Measurements from ENCODE around the gene STKLD1. TPM values are rescaled to one million over a fixed set of nuclear protein-coding genes. Genes with fewer than 3 reads are reported as not detected.

STKLD1 gene
- polyA plus RNA-seq, 2 of the 4 experiments (the other 2 are of a cell fraction), result 1.1 to 1.2 TPM

DNA sequence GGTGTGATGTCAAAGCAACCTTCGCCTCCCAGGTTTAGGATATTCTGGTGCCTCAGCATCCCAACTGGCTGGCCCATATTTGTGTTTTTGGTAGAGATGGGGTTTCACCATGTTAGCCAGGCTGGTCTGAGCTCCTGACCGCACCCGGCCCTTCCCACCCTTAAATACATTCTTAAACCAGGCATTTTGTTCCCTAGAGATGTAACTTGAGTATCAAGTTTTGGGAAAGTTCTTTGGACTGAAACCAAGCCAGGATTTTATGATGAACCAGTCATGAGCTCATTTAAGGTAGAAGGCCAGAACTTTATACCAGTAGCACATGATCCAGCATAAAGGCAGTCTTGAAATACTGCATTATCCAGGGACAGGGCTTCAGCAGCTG, 24.6 kb upstream of the STKLD1 start:
- CTCF ChIA-PET, result interaction anchor here (0.7 to 1.7 kb wide), 9 partner anchors 9 to 166 kb away, joined by 3 to 8 read pairs (median 3); no protein-coding TSS in a partner anchor
- Histone ChIP-seq H3K27ac (no peak overlapping the region), H3K4me1 (peaks cover 22% of the 10 kb centered on the region), H3K4me3 (no peak overlapping the region), H3K9me3 (no peaks in the 10 kb centered on the region), H3K4me2 (no peak overlapping the region)
- DNase-seq (ENCODE audit: low read depth in 1 of 2, low spot score in 1 of 2), result no peak
- POLR2A ChIA-PET, result interaction anchor here (0.5 to 0.7 kb wide), 2 partner anchors 14 to 321 kb away, joined by 3 read pairs; no protein-coding TSS in a partner anchor
- WGBS (ENCODE audit: missing lambda C conversion rate), result 92% methylated on average over 3 of the region's 3 CpGs
- FAIRE-seq, result no peak
- ATAC-seq, result no peak
- TF ChIP-seq RFX5 (IDR thresholded peaks at IDR 0.05), result no peak
- TF ChIP-seq, protein P1, sequence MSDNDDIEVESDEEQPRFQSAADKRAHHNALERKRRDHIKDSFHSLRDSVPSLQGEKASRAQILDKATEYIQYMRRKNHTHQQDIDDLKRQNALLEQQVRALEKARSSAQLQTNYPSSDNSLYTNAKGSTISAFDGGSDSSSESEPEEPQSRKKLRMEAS (IDR thresholded peaks at IDR 0.05), result 0 out of 2 replicates have a peak, but pooled peaks have one; percentile 2

DNA sequence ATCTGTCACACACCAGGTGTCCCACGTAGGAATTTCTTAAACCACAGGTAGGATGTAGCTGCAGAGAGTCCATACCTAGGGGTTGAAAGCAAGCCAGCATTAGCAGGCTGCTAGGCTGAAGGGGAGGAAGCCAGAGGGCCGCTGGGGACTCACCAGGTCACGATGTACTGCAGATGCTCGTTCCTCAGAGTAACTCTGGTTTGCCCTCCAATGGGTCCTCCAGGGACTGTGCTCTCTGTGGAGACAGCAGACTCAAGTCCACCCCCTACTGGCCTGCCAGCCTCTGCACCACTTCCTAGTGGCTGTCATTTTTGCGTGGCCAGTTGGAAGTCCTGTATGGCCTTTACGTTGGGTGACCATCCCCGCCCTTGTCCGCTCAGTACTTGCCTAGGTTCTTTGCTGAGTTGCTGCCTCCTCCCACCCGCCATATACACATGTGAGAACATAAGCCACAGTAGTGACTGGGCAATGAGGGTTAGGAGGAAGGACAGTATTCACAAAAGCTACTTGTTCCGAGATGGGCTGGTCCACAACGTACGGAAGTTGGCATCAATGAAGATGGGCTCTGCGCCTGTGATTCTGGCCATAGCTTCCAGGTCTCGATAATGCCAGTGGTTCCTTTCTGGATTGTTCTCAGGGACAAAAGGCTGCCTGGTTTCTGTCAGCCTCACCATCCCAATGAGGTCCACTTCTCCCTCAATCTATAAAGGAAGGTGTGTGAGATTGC, 24.1 kb upstream of the STKLD1 start:
- H3K4me1 ChIP-seq, result peaks cover 19% of the 10 kb centered on the region; the same call in 2 of the 3 replicates
- peak; percentile 72 to 83 for DNase-seq (ENCODE audit: low read depth in 1 of 2, low spot score in 1 of 2)
- WGBS (ENCODE audit: missing lambda C conversion rate), result 83% methylated on average over 14 of the region's 14 CpGs
- H3K4me3 ChIP-seq, result no peak overlapping the region
- POLR2A ChIA-PET, result interaction anchor here (0.7 kb wide), 1 partner anchor 14 kb away, joined by 3 read pairs; no protein-coding TSS in a partner anchor
- no peak for TF ChIP-seq SMC3 (IDR thresholded peaks at IDR 0.05)
- TF ChIP-seq, protein P2, sequence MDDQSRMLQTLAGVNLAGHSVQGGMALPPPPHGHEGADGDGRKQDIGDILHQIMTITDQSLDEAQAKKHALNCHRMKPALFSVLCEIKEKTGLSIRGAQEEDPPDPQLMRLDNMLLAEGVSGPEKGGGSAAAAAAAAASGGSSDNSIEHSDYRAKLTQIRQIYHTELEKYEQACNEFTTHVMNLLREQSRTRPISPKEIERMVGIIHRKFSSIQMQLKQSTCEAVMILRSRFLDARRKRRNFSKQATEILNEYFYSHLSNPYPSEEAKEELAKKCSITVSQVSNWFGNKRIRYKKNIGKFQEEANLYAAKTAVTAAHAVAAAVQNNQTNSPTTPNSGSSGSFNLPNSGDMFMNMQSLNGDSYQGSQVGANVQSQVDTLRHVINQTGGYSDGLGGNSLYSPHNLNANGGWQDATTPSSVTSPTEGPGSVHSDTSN (IDR thresholded peaks at IDR 0.05), result peak; percentile 70; the same call in 1 of the 2 replicates
- no peak for TF ChIP-seq ESRRA (IDR thresholded peaks at IDR 0.05; ENCODE audit: borderline replicate concordance, low read length)
- no peak; the same call in 1 of the 2 replicates for TF ChIP-seq NFE2L2 (conservative IDR thresholded peaks at IDR 0.05; ENCODE audit: low read length)
- TF ChIP-seq POLR2A (IDR thresholded peaks at IDR 0.05; ENCODE audit: low read length), result no peak
- TF ChIP-seq ZSCAN20 (CRISPR knock-in tag; IDR thresholded peaks at IDR 0.05), result no peak
- no peak for TF ChIP-seq FOXS1 (CRISPR knock-in tag; IDR thresholded peaks at IDR 0.05)
- TF ChIP-seq CBX8 (IDR thresholded peaks at IDR 0.05), result no peak
- no peak for TF ChIP-seq EP300 (IDR thresholded peaks at IDR 0.05)
- TF ChIP-seq, protein P1 (IDR thresholded peaks at IDR 0.05), result peak; percentile 29; the same call in 1 of the 2 replicates
- no peak for TF ChIP-seq RNF2 (IDR thresholded peaks at IDR 0.05; ENCODE audit: borderline replicate concordance, low read depth)
- peak; percentile 14; the same call in 1 of the 2 replicates for TF ChIP-seq TP53 (CRISPR knock-in tag; IDR thresholded peaks at IDR 0.05)
- TF ChIP-seq NR3C1 (IDR thresholded peaks at IDR 0.05), result no peak
- TF ChIP-seq NPAS2 (CRISPR knock-in tag; IDR thresholded peaks at IDR 0.05; ENCODE audit: borderline replicate concordance), result no peak
- no peak for TF ChIP-seq CHD4 (IDR thresholded peaks at IDR 0.05; ENCODE audit: borderline replicate concordance)
- TF ChIP-seq, protein P3, sequence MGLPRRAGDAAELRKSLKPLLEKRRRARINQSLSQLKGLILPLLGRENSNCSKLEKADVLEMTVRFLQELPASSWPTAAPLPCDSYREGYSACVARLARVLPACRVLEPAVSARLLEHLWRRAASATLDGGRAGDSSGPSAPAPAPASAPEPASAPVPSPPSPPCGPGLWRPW (IDR thresholded peaks at IDR 0.05), result no peak
- TF ChIP-seq, protein P4, sequence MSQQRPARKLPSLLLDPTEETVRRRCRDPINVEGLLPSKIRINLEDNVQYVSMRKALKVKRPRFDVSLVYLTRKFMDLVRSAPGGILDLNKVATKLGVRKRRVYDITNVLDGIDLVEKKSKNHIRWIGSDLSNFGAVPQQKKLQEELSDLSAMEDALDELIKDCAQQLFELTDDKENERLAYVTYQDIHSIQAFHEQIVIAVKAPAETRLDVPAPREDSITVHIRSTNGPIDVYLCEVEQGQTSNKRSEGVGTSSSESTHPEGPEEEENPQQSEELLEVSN (IDR thresholded peaks at IDR 0.05; ENCODE audit: borderline replicate concordance, low read depth), result no peak
- no peak for TF ChIP-seq CBX2 (IDR thresholded peaks at IDR 0.05; ENCODE audit: borderline replicate concordance, low read depth)
- 0 out of 2 replicates have a peak, but pooled peaks have one; percentile 18 for TF ChIP-seq GATA3 (IDR thresholded peaks at IDR 0.05; ENCODE audit: borderline replicate concordance)
- no peak for TF ChIP-seq CEBPB (IDR thresholded peaks at IDR 0.05)
- TF ChIP-seq, protein P5, sequence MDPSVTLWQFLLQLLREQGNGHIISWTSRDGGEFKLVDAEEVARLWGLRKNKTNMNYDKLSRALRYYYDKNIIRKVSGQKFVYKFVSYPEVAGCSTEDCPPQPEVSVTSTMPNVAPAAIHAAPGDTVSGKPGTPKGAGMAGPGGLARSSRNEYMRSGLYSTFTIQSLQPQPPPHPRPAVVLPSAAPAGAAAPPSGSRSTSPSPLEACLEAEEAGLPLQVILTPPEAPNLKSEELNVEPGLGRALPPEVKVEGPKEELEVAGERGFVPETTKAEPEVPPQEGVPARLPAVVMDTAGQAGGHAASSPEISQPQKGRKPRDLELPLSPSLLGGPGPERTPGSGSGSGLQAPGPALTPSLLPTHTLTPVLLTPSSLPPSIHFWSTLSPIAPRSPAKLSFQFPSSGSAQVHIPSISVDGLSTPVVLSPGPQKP (IDR thresholded peaks at IDR 0.05; ENCODE audit: low read depth, low read length), result no peak
- TF ChIP-seq, protein P6, sequence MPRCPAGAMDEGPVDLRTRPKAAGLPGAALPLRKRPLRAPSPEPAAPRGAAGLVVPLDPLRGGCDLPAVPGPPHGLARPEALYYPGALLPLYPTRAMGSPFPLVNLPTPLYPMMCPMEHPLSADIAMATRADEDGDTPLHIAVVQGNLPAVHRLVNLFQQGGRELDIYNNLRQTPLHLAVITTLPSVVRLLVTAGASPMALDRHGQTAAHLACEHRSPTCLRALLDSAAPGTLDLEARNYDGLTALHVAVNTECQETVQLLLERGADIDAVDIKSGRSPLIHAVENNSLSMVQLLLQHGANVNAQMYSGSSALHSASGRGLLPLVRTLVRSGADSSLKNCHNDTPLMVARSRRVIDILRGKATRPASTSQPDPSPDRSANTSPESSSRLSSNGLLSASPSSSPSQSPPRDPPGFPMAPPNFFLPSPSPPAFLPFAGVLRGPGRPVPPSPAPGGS (IDR thresholded peaks at IDR 0.05), result 0 out of 3 replicates have a peak, but pooled peaks have one; percentile 30
- TF ChIP-seq JUNB (IDR thresholded peaks at IDR 0.05), result no peak
- TF ChIP-seq, protein P7, sequence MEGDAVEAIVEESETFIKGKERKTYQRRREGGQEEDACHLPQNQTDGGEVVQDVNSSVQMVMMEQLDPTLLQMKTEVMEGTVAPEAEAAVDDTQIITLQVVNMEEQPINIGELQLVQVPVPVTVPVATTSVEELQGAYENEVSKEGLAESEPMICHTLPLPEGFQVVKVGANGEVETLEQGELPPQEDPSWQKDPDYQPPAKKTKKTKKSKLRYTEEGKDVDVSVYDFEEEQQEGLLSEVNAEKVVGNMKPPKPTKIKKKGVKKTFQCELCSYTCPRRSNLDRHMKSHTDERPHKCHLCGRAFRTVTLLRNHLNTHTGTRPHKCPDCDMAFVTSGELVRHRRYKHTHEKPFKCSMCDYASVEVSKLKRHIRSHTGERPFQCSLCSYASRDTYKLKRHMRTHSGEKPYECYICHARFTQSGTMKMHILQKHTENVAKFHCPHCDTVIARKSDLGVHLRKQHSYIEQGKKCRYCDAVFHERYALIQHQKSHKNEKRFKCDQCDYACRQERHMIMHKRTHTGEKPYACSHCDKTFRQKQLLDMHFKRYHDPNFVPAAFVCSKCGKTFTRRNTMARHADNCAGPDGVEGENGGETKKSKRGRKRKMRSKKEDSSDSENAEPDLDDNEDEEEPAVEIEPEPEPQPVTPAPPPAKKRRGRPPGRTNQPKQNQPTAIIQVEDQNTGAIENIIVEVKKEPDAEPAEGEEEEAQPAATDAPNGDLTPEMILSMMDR (IDR thresholded peaks at IDR 0.05), result peak; percentile 56
- peak; percentile 10; the same call in 1 of the 2 replicates for TF ChIP-seq TFCP2L1 (CRISPR knock-in tag; IDR thresholded peaks at IDR 0.05)
- TF ChIP-seq, protein P8, sequence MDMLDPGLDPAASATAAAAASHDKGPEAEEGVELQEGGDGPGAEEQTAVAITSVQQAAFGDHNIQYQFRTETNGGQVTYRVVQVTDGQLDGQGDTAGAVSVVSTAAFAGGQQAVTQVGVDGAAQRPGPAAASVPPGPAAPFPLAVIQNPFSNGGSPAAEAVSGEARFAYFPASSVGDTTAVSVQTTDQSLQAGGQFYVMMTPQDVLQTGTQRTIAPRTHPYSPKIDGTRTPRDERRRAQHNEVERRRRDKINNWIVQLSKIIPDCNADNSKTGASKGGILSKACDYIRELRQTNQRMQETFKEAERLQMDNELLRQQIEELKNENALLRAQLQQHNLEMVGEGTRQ (IDR thresholded peaks at IDR 0.05), result no peak
- TF ChIP-seq HOXB13 (CRISPR knock-in tag; IDR thresholded peaks at IDR 0.05; ENCODE audit: low read depth), result no peak
- TF ChIP-seq JUN (IDR thresholded peaks at IDR 0.05), result peak; percentile 13 to 40; a peak in 2 of 5 replicates
- CTCF ChIA-PET, result interaction anchor here (0.7 to 1.7 kb wide), 7 partner anchors 10 to 166 kb away, joined by 3 to 8 read pairs (median 3); no protein-coding TSS in a partner anchor
- peak; percentile 19 to 42; a peak in 5 of 6 replicates for ATAC-seq
- H3K4me2 ChIP-seq, result no peak overlapping the region
- no peak for FAIRE-seq
- no peaks in the 10 kb centered on the region for H3K9me3 ChIP-seq
- no peak overlapping the region for H3K27ac ChIP-seq

All from A549 (cell line).